CD4-positive, alpha-beta T cell (primary cell): Measurements from ENCODE around the gene NOS1AP. TPM values are rescaled to one million over a fixed set of nuclear protein-coding genes. Genes with fewer than 3 reads are reported as not detected.

Experiments
- ATAC-seq: fragments of 200-7000 bp; cut with Tn5 transposase; one replicate; pipeline ENCODE4 v1.10.0; 2022; ENCODE audit warnings: mild to moderate bottlenecking; ENCODE audit not compliant: poor library complexity
- CTCF ChIA-PET: fragments of 350-600 bp; sonication (Branson Sonifier 250); formaldehyde crosslinking; loops from one replicate; lab custom pipeline; 2021; ENCODE audit warnings: antibody characterized with exemption, inconsistent platforms; lab: Charles Lee
- POLR2A ChIA-PET: fragments of 350-600 bp; sonication (Branson Sonifier 250); formaldehyde crosslinking; loops from one replicate; lab custom pipeline; 2021; ENCODE audit warnings: antibody characterized with exemption, inconsistent platforms; lab: Charles Lee
- DNase-seq, 14 experiments: peaks; one replicate each; pipeline ENCODE4 v3.0.0-alpha.2; 2013 to 2020; ENCODE audit warnings: mixed read lengths in 2 of 14
- H3K27ac ChIP-seq, 2 donors: one replicate each; pipeline versions ENCODE4 v1.5.1 to v1.7.0; 2013; ENCODE audit warnings: low read length in 2 of 2, low read depth in 1 of 2, mild to moderate bottlenecking in 1 of 2
- H3K27me3 ChIP-seq, 2 experiments: 1 replicate in 1 of 2; 2 replicates in 1 of 2; pipeline versions ENCODE4 v1.6.1 to v1.7.0; 2013; ENCODE audit warnings: low read length in 2 of 2, control low read depth in 1 of 2, mild to moderate bottlenecking in 1 of 2, moderate library complexity in 1 of 2; ENCODE audit not compliant: insufficient read depth in 2 of 2, control insufficient read depth in 1 of 2
- H3K36me3 ChIP-seq: one replicate; pipeline ENCODE4 v1.6.1; 2013; ENCODE audit warnings: low read length, control low read depth; ENCODE audit not compliant: insufficient read depth
- H3K4me1 ChIP-seq: one replicate; pipeline ENCODE4 v1.6.1; 2013; ENCODE audit warnings: low read length, control low read depth; ENCODE audit not compliant: insufficient read depth
- H3K4me3 ChIP-seq: one replicate; pipeline ENCODE4 v1.5.1; 2013; ENCODE audit warnings: mild to moderate bottlenecking, low read length, moderate library complexity
- H3K9me3 ChIP-seq, 2 experiments: 1 replicate in 1 of 2; 2 replicates in 1 of 2; pipeline versions ENCODE4 v1.6.1 to v1.7.0; 2013; ENCODE audit warnings: low read length in 2 of 2, mild to moderate bottlenecking in 2 of 2, control low read depth in 1 of 2, moderate library complexity in 1 of 2; ENCODE audit not compliant: control insufficient read depth in 1 of 2, insufficient read depth in 1 of 2
- H3K27ac Mint-ChIP-seq: one replicate; pipeline ENCODE4 v1.8.0; 2020; ENCODE audit warnings: mixed read lengths
- H3K27me3 Mint-ChIP-seq: one replicate; pipeline ENCODE4 v1.8.0; 2021; ENCODE audit warnings: mixed read lengths
- H3K36me3 Mint-ChIP-seq: one replicate; pipeline ENCODE4 v1.8.0; 2021; ENCODE audit warnings: low read depth, mixed read lengths
- H3K4me1 Mint-ChIP-seq: one replicate; pipeline ENCODE4 v1.8.0; 2021; ENCODE audit warnings: low read depth, mixed read lengths
- H3K4me3 Mint-ChIP-seq: one replicate; pipeline ENCODE4 v1.8.0; 2020; ENCODE audit warnings: mild to moderate bottlenecking, mixed read lengths
- H3K9me3 Mint-ChIP-seq: one replicate; pipeline ENCODE4 v1.8.0; 2020; ENCODE audit warnings: mixed read lengths
- intact Hi-C, 2 experiments: fragments of 100-400 bp; cut with DNase I in 1 of 2; cut with micrococcal nuclease in 1 of 2; formaldehyde crosslinking; loops; one replicate each; pipeline versions ENCODE4 v1.15.1 to v1.9.0; 2023 to 2025; cut with DNase I, micrococcal nuclease
- total RNA-seq, 174 experiments: library from RNA in 2 of 174; stranded (reverse) in 2 of 174; gene quantifications; one replicate each; pipeline ENCODE4 v1.2.3 and lab custom pipeline; 2021 to 2026
- TF ChIP-seq, protein P1 (sequence below): fragments of 200-600 bp; IDR thresholded peaks from one replicate; pipeline ENCODE4 v1.8.0; 2022; ENCODE audit warnings: antibody characterized with exemption, mild to moderate bottlenecking

NOS1AP gene
- total RNA-seq, 2 experiments from 2014 or later, result not detected

GRCh38 chr1:162229549-162229948 lies 160.1 kb downstream of the NOS1AP start:
- Mint-ChIP-seq H3K4me1 (no peaks in the 10 kb centered on the region), H3K9me3 (no peaks in the 10 kb centered on the region), H3K27me3 (peaks cover 8% of the 10 kb centered on the region), H3K4me3 (no peak overlapping the region), H3K27ac (no peak overlapping the region), H3K36me3 (no peaks in the 10 kb centered on the region)
- ATAC-seq (no peak), DNase-seq (peak in 1 of 14 experiments; percentile 3)
- Histone ChIP-seq H3K27me3 (peaks cover 0 to 3% of the 10 kb centered on the region in 2 experiments), H3K36me3 (no peaks in the 10 kb centered on the region), H3K4me1 (no peaks in the 10 kb centered on the region), H3K27ac (no peak overlapping the region), H3K9me3 (no peaks in the 10 kb centered on the region), H3K4me3 (no peak overlapping the region)
- TF ChIP-seq, protein P1, sequence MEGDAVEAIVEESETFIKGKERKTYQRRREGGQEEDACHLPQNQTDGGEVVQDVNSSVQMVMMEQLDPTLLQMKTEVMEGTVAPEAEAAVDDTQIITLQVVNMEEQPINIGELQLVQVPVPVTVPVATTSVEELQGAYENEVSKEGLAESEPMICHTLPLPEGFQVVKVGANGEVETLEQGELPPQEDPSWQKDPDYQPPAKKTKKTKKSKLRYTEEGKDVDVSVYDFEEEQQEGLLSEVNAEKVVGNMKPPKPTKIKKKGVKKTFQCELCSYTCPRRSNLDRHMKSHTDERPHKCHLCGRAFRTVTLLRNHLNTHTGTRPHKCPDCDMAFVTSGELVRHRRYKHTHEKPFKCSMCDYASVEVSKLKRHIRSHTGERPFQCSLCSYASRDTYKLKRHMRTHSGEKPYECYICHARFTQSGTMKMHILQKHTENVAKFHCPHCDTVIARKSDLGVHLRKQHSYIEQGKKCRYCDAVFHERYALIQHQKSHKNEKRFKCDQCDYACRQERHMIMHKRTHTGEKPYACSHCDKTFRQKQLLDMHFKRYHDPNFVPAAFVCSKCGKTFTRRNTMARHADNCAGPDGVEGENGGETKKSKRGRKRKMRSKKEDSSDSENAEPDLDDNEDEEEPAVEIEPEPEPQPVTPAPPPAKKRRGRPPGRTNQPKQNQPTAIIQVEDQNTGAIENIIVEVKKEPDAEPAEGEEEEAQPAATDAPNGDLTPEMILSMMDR, result no peak
- intact Hi-C loops, result no loop called here
- ChIA-PET CTCF (no interaction called here), POLR2A (no interaction called here)

DNA sequence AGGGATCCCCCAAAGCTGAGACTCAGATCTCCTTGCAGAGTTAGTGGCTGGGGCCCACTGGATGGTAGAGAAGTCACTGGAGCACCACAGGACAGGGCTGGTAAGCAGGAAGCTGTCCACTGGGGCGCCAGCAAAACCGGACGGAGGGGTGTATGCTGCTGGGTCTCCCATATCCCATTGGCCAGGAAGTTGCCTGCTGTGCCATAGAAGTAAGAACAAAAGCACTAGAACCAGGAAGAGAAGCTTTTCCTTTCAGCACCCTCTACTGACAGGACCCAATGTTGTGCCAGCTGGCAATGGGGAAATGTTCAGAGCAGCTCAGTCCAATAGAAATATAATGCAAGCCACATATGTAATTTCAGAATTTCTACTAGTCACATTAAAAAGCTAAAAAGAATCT lies 160.6 kb downstream of the NOS1AP start:
- Histone ChIP-seq H3K36me3 (no peaks in the 10 kb centered on the region), H3K27me3 (peaks cover 0 to 1% of the 10 kb centered on the region in 2 experiments), H3K9me3 (no peaks in the 10 kb centered on the region), H3K27ac (no peak overlapping the region), H3K4me1 (no peaks in the 10 kb centered on the region), H3K4me3 (no peak overlapping the region)
- intact Hi-C loops, result no loop called here
- DNase-seq, result no peak
- Mint-ChIP-seq H3K36me3 (no peaks in the 10 kb centered on the region), H3K4me3 (no peak overlapping the region), H3K27me3 (peaks cover 14% of the 10 kb centered on the region), H3K27ac (no peak overlapping the region), H3K9me3 (no peaks in the 10 kb centered on the region), H3K4me1 (no peaks in the 10 kb centered on the region)
- POLR2A ChIA-PET, result no interaction called here
- TF ChIP-seq, protein P1, result no peak
- ATAC-seq, result no peak
- CTCF ChIA-PET, result no interaction called here

GRCh38 chr1:162230517-162230916 lies 161.0 kb downstream of the NOS1AP start:
- H3K4me1 Mint-ChIP-seq, result no peaks in the 10 kb centered on the region
- no peaks in the 10 kb centered on the region for H3K36me3 Mint-ChIP-seq
- H3K27ac ChIP-seq, result no peak overlapping the region
- H3K27ac Mint-ChIP-seq, result no peak overlapping the region
- H3K27me3 Mint-ChIP-seq, result peaks cover 18% of the 10 kb centered on the region
- CTCF ChIA-PET, result no interaction called here
- H3K4me3 Mint-ChIP-seq, result no peak overlapping the region
- no peak for ATAC-seq
- POLR2A ChIA-PET, result no interaction called here
- H3K9me3 ChIP-seq, result no peaks in the 10 kb centered on the region
- intact Hi-C loops, result no loop called here
- no peaks in the 10 kb centered on the region for H3K36me3 ChIP-seq
- TF ChIP-seq, protein P1, result no peak
- no peaks in the 10 kb centered on the region for H3K4me1 ChIP-seq
- no peaks in the 10 kb centered on the region for H3K27me3 ChIP-seq
- no peak overlapping the region for H3K4me3 ChIP-seq
- no peak for DNase-seq
- no peaks in the 10 kb centered on the region for H3K9me3 Mint-ChIP-seq
